SK-N-SH (cell line): ENCODE data around the gene CD83.

Experiments used
- EP300 ChIP-seq, 2 experiments: IDR thresholded peaks; 2 replicates each; pipeline versions ENCODE4 v1.4.0 to v1.6.1; 2012; ENCODE audit warnings: borderline replicate concordance in 1 of 2, low read depth in 1 of 2, low read length in 1 of 2
- EZH2phosphoT487 ChIP-seq: fragments of 200-600 bp; sonication (generic); IDR thresholded peaks from 2 replicates; pipeline ENCODE4 v1.6.1; 2017; ENCODE audit warnings: low read depth, mixed run types, mild to moderate bottlenecking, antibody characterized with exemption, moderate library complexity, borderline replicate concordance
- FOSL2 ChIP-seq: IDR thresholded peaks from 2 replicates; pipeline ENCODE4 v1.4.0; 2012; ENCODE audit warnings: low read depth, mild to moderate bottlenecking, moderate library complexity, borderline replicate concordance
- MXI1 ChIP-seq: IDR thresholded peaks from 2 replicates; pipeline ENCODE4 v1.6.1; 2012; ENCODE audit warnings: mild to moderate bottlenecking, low read depth, low read length, improper control_type of control experiment
- POLR2AphosphoS5 ChIP-seq: IDR thresholded peaks from 2 replicates; pipeline ENCODE4 v1.6.1; 2012; ENCODE audit warnings: low read depth, low read length
- RAD21 ChIP-seq: IDR thresholded peaks from 2 replicates; pipeline ENCODE4 v1.6.1; 2012; ENCODE audit warnings: mild to moderate bottlenecking, low read length
- RCOR1 ChIP-seq: fragments of 150-350 bp; IDR thresholded peaks from 2 replicates; pipeline ENCODE4 v1.6.1; 2017; ENCODE audit warnings: antibody characterized with exemption, low read length
- YY1 ChIP-seq: IDR thresholded peaks from 2 replicates; pipeline ENCODE4 v1.4.0; 2012; ENCODE audit warnings: low read depth, mild to moderate bottlenecking
- TF ChIP-seq, protein P1 (sequence below): fragments of 200-600 bp; sonication (generic); IDR thresholded peaks from 2 replicates; pipeline ENCODE4 v1.6.1; 2017; ENCODE audit warnings: antibody characterized with exemption, mild to moderate bottlenecking, moderate library complexity
- TF ChIP-seq, protein P2 (sequence below): IDR thresholded peaks from 2 replicates; pipeline ENCODE4 v1.4.0; 2012; ENCODE audit warnings: low read depth

DNA sequence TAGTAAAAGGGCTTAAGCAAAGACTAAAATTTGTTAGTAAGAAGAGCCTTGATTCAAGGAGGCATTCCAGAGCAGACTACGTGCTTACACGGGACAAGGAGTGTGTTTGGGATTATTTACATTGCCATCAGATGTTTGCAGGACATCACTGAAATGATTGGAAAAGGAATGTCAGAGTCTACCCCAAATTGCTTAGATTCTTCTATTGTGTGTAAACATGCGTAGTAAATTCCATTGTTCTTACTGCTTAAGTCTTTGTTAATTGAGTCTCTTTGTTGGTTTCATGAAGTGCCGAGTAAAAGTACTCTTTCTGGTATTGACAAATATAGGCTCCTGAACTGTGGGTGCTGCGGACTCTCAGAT is 60.5 kb downstream of the CD83 start:
- TF ChIP-seq, protein P1, sequence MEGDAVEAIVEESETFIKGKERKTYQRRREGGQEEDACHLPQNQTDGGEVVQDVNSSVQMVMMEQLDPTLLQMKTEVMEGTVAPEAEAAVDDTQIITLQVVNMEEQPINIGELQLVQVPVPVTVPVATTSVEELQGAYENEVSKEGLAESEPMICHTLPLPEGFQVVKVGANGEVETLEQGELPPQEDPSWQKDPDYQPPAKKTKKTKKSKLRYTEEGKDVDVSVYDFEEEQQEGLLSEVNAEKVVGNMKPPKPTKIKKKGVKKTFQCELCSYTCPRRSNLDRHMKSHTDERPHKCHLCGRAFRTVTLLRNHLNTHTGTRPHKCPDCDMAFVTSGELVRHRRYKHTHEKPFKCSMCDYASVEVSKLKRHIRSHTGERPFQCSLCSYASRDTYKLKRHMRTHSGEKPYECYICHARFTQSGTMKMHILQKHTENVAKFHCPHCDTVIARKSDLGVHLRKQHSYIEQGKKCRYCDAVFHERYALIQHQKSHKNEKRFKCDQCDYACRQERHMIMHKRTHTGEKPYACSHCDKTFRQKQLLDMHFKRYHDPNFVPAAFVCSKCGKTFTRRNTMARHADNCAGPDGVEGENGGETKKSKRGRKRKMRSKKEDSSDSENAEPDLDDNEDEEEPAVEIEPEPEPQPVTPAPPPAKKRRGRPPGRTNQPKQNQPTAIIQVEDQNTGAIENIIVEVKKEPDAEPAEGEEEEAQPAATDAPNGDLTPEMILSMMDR = no peak
- TF ChIP-seq MXI1 (no peak), EP300 (IDR thresholded peaks at IDR 0.05; ENCODE audit: borderline replicate concordance in 1 of 2, low read depth in 1 of 2, low read length in 1 of 2) (no peak), RCOR1 (no peak), RAD21 (no peak), POLR2AphosphoS5 (no peak), EZH2phosphoT487 (no peak), YY1 (no peak), FOSL2 (no peak)
- TF ChIP-seq, protein P2, sequence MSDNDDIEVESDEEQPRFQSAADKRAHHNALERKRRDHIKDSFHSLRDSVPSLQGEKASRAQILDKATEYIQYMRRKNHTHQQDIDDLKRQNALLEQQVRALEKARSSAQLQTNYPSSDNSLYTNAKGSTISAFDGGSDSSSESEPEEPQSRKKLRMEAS = no peak
